ENCODE results near the gene SLC13A4.

DNA sequence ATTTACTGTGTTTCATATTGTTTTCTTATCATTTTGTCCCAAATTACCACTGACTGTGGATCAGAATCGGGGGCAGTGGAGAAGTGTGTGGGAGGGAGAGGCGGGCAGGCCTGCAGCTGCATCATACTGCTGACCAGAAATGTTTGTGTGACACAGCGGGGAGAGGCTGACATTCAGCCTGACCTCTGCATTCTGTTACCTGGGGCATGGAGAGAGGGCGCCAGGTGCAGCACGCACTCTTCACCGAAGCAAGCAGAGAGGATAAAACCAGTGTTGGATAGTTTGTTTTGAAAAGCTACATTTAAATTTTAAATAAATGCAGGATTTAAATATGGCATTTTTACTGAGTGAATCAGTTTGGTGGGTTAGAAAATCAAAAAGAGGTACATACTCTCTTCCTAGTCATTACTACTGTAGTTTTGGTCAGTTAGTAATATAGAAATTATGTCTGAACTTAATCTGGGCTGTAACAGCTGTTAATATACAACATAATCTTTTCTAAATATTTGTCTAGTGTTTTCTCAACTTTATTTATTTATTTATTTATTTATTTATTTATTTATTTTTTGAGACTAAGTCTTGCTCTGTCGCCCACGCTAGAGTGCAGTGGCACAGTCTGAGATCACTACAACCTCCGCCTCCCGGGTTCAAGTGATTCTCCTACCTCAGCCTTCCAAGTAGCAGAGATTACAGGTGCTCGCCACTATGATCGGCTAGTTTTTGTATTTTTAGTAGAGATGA, 74.5 kb downstream of the SLC13A4 start:
- TF ChIP-seq, protein P1, sequence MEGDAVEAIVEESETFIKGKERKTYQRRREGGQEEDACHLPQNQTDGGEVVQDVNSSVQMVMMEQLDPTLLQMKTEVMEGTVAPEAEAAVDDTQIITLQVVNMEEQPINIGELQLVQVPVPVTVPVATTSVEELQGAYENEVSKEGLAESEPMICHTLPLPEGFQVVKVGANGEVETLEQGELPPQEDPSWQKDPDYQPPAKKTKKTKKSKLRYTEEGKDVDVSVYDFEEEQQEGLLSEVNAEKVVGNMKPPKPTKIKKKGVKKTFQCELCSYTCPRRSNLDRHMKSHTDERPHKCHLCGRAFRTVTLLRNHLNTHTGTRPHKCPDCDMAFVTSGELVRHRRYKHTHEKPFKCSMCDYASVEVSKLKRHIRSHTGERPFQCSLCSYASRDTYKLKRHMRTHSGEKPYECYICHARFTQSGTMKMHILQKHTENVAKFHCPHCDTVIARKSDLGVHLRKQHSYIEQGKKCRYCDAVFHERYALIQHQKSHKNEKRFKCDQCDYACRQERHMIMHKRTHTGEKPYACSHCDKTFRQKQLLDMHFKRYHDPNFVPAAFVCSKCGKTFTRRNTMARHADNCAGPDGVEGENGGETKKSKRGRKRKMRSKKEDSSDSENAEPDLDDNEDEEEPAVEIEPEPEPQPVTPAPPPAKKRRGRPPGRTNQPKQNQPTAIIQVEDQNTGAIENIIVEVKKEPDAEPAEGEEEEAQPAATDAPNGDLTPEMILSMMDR (IDR thresholded peaks at IDR 0.05; ENCODE audit: low read length) = no peak
- TF ChIP-seq EZH2 (IDR thresholded peaks at IDR 0.05; ENCODE audit: borderline replicate concordance, low read length) = no peak
